Muscle layer of duodenum (tissue), 2 donors: Measurements from ENCODE around the gene IRF2BP1.

ENCODE experiments used
- H3K27ac ChIP-seq: one replicate; pipeline ENCODE4 v1.7.0; 2013; ENCODE audit warnings: mild to moderate bottlenecking, low read length
- H3K27me3 ChIP-seq: one replicate; pipeline ENCODE4 v1.7.0; 2013; ENCODE audit warnings: low read depth, mild to moderate bottlenecking, control low read depth, low read length
- H3K36me3 ChIP-seq, 2 donors: one replicate each; pipeline ENCODE4 v1.7.0; 2013; ENCODE audit warnings: low read length in 2 of 2, control low read depth in 1 of 2, mild to moderate bottlenecking in 1 of 2; ENCODE audit not compliant: insufficient read depth in 2 of 2, control insufficient read depth in 1 of 2
- H3K4me1 ChIP-seq, 2 donors: one replicate each; pipeline ENCODE4 v1.7.0; 2013; ENCODE audit warnings: low read length in 2 of 2, mild to moderate bottlenecking in 2 of 2, control low read depth in 1 of 2, moderate library complexity in 1 of 2; ENCODE audit not compliant: insufficient read depth in 2 of 2, control insufficient read depth in 1 of 2
- H3K4me3 ChIP-seq, 2 donors: one replicate each; pipeline ENCODE4 v1.7.0; 2013; ENCODE audit warnings: low read length in 2 of 2, low read depth in 1 of 2, mild to moderate bottlenecking in 1 of 2
- H3K9me3 ChIP-seq, 2 donors: one replicate each; pipeline ENCODE4 v1.7.0; 2013; ENCODE audit warnings: low read length in 2 of 2, control low read depth in 1 of 2, mild to moderate bottlenecking in 1 of 2; ENCODE audit not compliant: control insufficient read depth in 1 of 2
- donor health status: healthy.

Gene IRF2BP1

GRCh38 chr19:45884682-45885555, 1.0 kb downstream of the IRF2BP1 start:
- Histone ChIP-seq H3K27me3 (no peaks in the 10 kb centered on the region), H3K4me1 (peaks cover 3 to 38% of the 10 kb centered on the region in 2 donors), H3K36me3 (no peaks in the 10 kb centered on the region), H3K4me3 (peak overlapping the region; percentile 42 to 83), H3K9me3 (no peaks in the 10 kb centered on the region), H3K27ac (no peak overlapping the region)

- H3K27ac ChIP-seq = no peak overlapping the region
- H3K4me3 ChIP-seq = peak overlapping the region in 1 of 2 donors; percentile 83
- no peaks in the 10 kb centered on the region for H3K36me3 ChIP-seq
- H3K27me3 ChIP-seq = no peaks in the 10 kb centered on the region
- no peaks in the 10 kb centered on the region for H3K9me3 ChIP-seq
- H3K4me1 ChIP-seq = peaks cover 3 to 38% of the 10 kb centered on the region in 2 donors
These were observed 1.9 kb downstream of the IRF2BP1 start for GRCh38 chr19:45883881-45884681.

GRCh38 chr19:45883586-45883880, 2.4 kb downstream of the IRF2BP1 start:
- Histone ChIP-seq H3K9me3 (no peaks in the 10 kb centered on the region), H3K27me3 (no peaks in the 10 kb centered on the region), H3K27ac (no peak overlapping the region), H3K36me3 (no peaks in the 10 kb centered on the region), H3K4me3 (peak overlapping the region in 1 of 2 donors; percentile 83), H3K4me1 (peaks cover 3 to 38% of the 10 kb centered on the region in 2 donors)

GRCh38 chr19:45882652-45883585, 3.0 kb downstream of the IRF2BP1 start:
- Histone ChIP-seq H3K36me3 (no peaks in the 10 kb centered on the region), H3K27ac (peak overlapping the region; percentile 68), H3K4me3 (peak overlapping the region; percentile 10 to 55), H3K27me3 (no peaks in the 10 kb centered on the region), H3K4me1 (peaks cover 3 to 38% of the 10 kb centered on the region in 2 donors), H3K9me3 (no peaks in the 10 kb centered on the region)

- Histone ChIP-seq H3K4me1 (peaks cover 3 to 43% of the 10 kb centered on the region in 2 donors), H3K4me3 (peak overlapping the region; percentile 10 to 30), H3K27ac (peak overlapping the region; percentile 68)
These were observed 3.9 kb downstream of the IRF2BP1 start for GRCh38 chr19:45881909-45882528.

GRCh38 chr19:45881082-45881908, 4.6 kb downstream of the IRF2BP1 start:
- Histone ChIP-seq H3K27ac (peak overlapping the region; percentile 68), H3K9me3 (no peaks in the 10 kb centered on the region), H3K36me3 (no peaks in the 10 kb centered on the region), H3K4me1 (peaks cover 3 to 48% of the 10 kb centered on the region in 2 donors), H3K27me3 (no peaks in the 10 kb centered on the region), H3K4me3 (no peak overlapping the region)

More at GRCh38 chr19:45881909-45882528, 3.9 kb downstream of the IRF2BP1 start:
- Histone ChIP-seq H3K9me3 (no peaks in the 10 kb centered on the region), H3K27me3 (no peaks in the 10 kb centered on the region), H3K36me3 (no peaks in the 10 kb centered on the region)

GRCh38 chr19:45879971-45880370, 6.0 kb downstream of the IRF2BP1 start:
- Histone ChIP-seq H3K4me1 (peaks cover 3 to 42% of the 10 kb centered on the region in 2 donors), H3K27ac (no peak overlapping the region)

GRCh38 chr19:45879055-45879454, 6.9 kb downstream of the IRF2BP1 start:
- Histone ChIP-seq H3K4me3 (no peak overlapping the region), H3K27me3 (no peaks in the 10 kb centered on the region), H3K4me1 (peaks cover 3 to 32% of the 10 kb centered on the region in 2 donors), H3K27ac (no peak overlapping the region), H3K9me3 (no peaks in the 10 kb centered on the region), H3K36me3 (no peaks in the 10 kb centered on the region)

More at GRCh38 chr19:45879971-45880370, 6.0 kb downstream of the IRF2BP1 start:
- Histone ChIP-seq H3K9me3 (no peaks in the 10 kb centered on the region), H3K4me3 (no peak overlapping the region), H3K27me3 (no peaks in the 10 kb centered on the region), H3K36me3 (no peaks in the 10 kb centered on the region)

GRCh38 chr19:45878043-45878794, 7.7 kb downstream of the IRF2BP1 start:
- Histone ChIP-seq H3K4me3 (no peak overlapping the region), H3K27ac (no peak overlapping the region), H3K9me3 (no peaks in the 10 kb centered on the region), H3K36me3 (no peaks in the 10 kb centered on the region), H3K4me1 (peaks cover 0 to 25% of the 10 kb centered on the region in 2 donors), H3K27me3 (no peaks in the 10 kb centered on the region)
